H9 (cell line): ENCODE measurements around the gene CEP350. TPM values are rescaled to one million over a fixed set of nuclear protein-coding genes. Genes with fewer than 3 reads are reported as not detected.

Experiments
- DNase-seq: peaks from one replicate; pipeline ENCODE4 v3.0.0-alpha.2; 2017
- H2AFZ ChIP-seq: one replicate; pipeline ENCODE4 v1.6.1; 2013; ENCODE audit warnings: mild to moderate bottlenecking, low read length, control low read depth, moderate library complexity
- H2AK5ac ChIP-seq: 2 replicates; pipeline ENCODE4 v1.6.1; 2013; ENCODE audit warnings: low read length, control low read depth, mixed read lengths; ENCODE audit not compliant: insufficient read length
- H2BK120ac ChIP-seq: one replicate; pipeline ENCODE4 v1.6.1; 2013; ENCODE audit warnings: low read depth, mild to moderate bottlenecking, low read length, control low read depth, inconsistent platforms; ENCODE audit not compliant: poor library complexity, severe bottlenecking
- H2BK12ac ChIP-seq: 2 replicates; pipeline ENCODE4 v1.6.1; 2013; ENCODE audit warnings: low read length, control low read depth, mixed read lengths, low read depth; ENCODE audit not compliant: insufficient read length
- H2BK15ac ChIP-seq: 2 replicates; pipeline ENCODE4 v1.6.1; 2013; ENCODE audit warnings: low read depth, low read length, control low read depth
- H2BK20ac ChIP-seq: one replicate; pipeline ENCODE4 v1.6.1; 2013; ENCODE audit warnings: low read depth, mild to moderate bottlenecking, low read length, control low read depth, inconsistent platforms; ENCODE audit not compliant: poor library complexity, severe bottlenecking
- H2BK5ac ChIP-seq: 2 replicates; pipeline ENCODE4 v1.6.1; 2013; ENCODE audit warnings: low read length, control low read depth, mixed read lengths; ENCODE audit not compliant: insufficient read length
- H3K14ac ChIP-seq: 2 replicates; pipeline ENCODE4 v1.6.1; 2013; ENCODE audit warnings: low read length, control low read depth; ENCODE audit not compliant: insufficient read depth
- H3K18ac ChIP-seq: 2 replicates; pipeline ENCODE4 v1.6.1; 2013; ENCODE audit warnings: low read depth, mild to moderate bottlenecking, mixed read lengths, low read length, control low read depth; ENCODE audit not compliant: insufficient read length
- H3K23ac ChIP-seq: 2 replicates; pipeline ENCODE4 v1.6.1; 2013; ENCODE audit warnings: low read length, control low read depth, mixed read lengths, low read depth; ENCODE audit not compliant: insufficient read length
- H3K23me2 ChIP-seq: 2 replicates; pipeline ENCODE4 v1.6.1; 2013; ENCODE audit warnings: low read depth, mild to moderate bottlenecking, mixed read lengths, low read length, control low read depth; ENCODE audit not compliant: insufficient read length, poor library complexity, severe bottlenecking
- H3K27ac ChIP-seq: 2 replicates; pipeline ENCODE4 v1.5.1; 2013; ENCODE audit warnings: low read length, control low read depth, mixed read lengths, low read depth; ENCODE audit not compliant: insufficient read length
- H3K27me3 ChIP-seq: 2 replicates; pipeline ENCODE4 v1.6.1; 2013; ENCODE audit warnings: low read length, control low read depth, inconsistent platforms; ENCODE audit not compliant: insufficient read depth
- H3K4ac ChIP-seq: 2 replicates; pipeline ENCODE4 v1.6.1; 2013; ENCODE audit warnings: low read depth, mild to moderate bottlenecking, control low read depth, inconsistent platforms, low read length, moderate library complexity
- H3K4me1 ChIP-seq: 2 replicates; pipeline ENCODE4 v1.6.1; 2013; ENCODE audit warnings: low read length, control low read depth, inconsistent platforms; ENCODE audit not compliant: insufficient read depth
- H3K4me2 ChIP-seq: 2 replicates; pipeline ENCODE4 v1.6.1; 2013; ENCODE audit warnings: low read length, control low read depth, mixed read lengths; ENCODE audit not compliant: insufficient read length, insufficient read depth
- H3K56ac ChIP-seq: 2 replicates; pipeline ENCODE4 v1.6.1; 2013; ENCODE audit warnings: low read depth, mild to moderate bottlenecking, mixed read lengths, low read length, control low read depth; ENCODE audit not compliant: insufficient read length
- H3K79me1 ChIP-seq: 2 replicates; pipeline ENCODE4 v1.6.1; 2013; ENCODE audit warnings: low read depth, mild to moderate bottlenecking, moderate library complexity, low read length, control low read depth, inconsistent platforms; ENCODE audit not compliant: insufficient read depth, poor library complexity, severe bottlenecking
- H3K79me2 ChIP-seq: 2 replicates; pipeline ENCODE4 v1.6.1; 2013; ENCODE audit warnings: low read length, control low read depth, inconsistent platforms; ENCODE audit not compliant: insufficient read depth
- H3K9ac ChIP-seq: 2 replicates; pipeline ENCODE4 v1.6.1; 2013; ENCODE audit warnings: low read length, control low read depth, mixed read lengths; ENCODE audit not compliant: insufficient read length; ENCODE audit errors: extremely low read depth
- H3K9me3 ChIP-seq: one replicate; pipeline ENCODE4 v1.6.1; 2013; ENCODE audit warnings: low read depth, low read length, inconsistent platforms; ENCODE audit not compliant: control insufficient read depth
- H3T11ph ChIP-seq: one replicate; pipeline ENCODE4 v1.6.1; 2013; ENCODE audit warnings: mild to moderate bottlenecking, low read length, control low read depth, inconsistent platforms
- H4K20me1 ChIP-seq: one replicate; pipeline ENCODE4 v1.6.1; 2013; ENCODE audit not compliant: control insufficient read depth, insufficient read length, insufficient read depth
- H4K5ac ChIP-seq: 2 replicates; pipeline ENCODE4 v1.6.1; 2013; ENCODE audit warnings: low read depth, mild to moderate bottlenecking, mixed read lengths, low read length, control low read depth; ENCODE audit not compliant: insufficient read length
- H4K8ac ChIP-seq: replicated peaks from 2 replicates; pipeline ENCODE4 v1.6.1; 2013; ENCODE audit warnings: low read length, control low read depth, mixed read lengths, low read depth; ENCODE audit not compliant: insufficient read length
- H4K91ac ChIP-seq: 2 replicates; pipeline ENCODE4 v1.6.1; 2013; ENCODE audit warnings: low read depth, mild to moderate bottlenecking, moderate library complexity, mixed read lengths, low read length, control low read depth; ENCODE audit not compliant: insufficient read length
- H3K27ac Mint-ChIP-seq, 3 experiments: 2 replicates in 2 of 3; 3 replicates in 1 of 3; pipeline ENCODE4 v1.8.0; 2020 to 2021; ENCODE audit warnings: mixed read lengths in 3 of 3, mild to moderate bottlenecking in 1 of 3, moderate library complexity in 1 of 3
- H3K27me3 Mint-ChIP-seq: 2 replicates; pipeline ENCODE4 v1.8.0; 2021; ENCODE audit warnings: low read depth, mild to moderate bottlenecking, moderate library complexity, mixed read lengths
- H3K36me3 Mint-ChIP-seq, 3 experiments: 2 replicates in 2 of 3; 3 replicates in 1 of 3; pipeline ENCODE4 v1.8.0; 2020 to 2021; ENCODE audit warnings: low read depth in 3 of 3, mixed read lengths in 3 of 3; ENCODE audit not compliant: insufficient read depth in 1 of 3
- H3K4me1 Mint-ChIP-seq, 2 experiments: 2 replicates each; pipeline ENCODE4 v1.8.0; 2020; ENCODE audit warnings: mixed read lengths in 2 of 2
- H3K4me3 Mint-ChIP-seq, 2 experiments: 2 replicates in 1 of 2; 3 replicates in 1 of 2; pipeline ENCODE4 v1.8.0; 2020 to 2021; ENCODE audit warnings: mild to moderate bottlenecking in 2 of 2, mixed read lengths in 2 of 2, moderate library complexity in 1 of 2
- H3K9me3 Mint-ChIP-seq, 2 experiments: 2 replicates in 1 of 2; 3 replicates in 1 of 2; pipeline ENCODE4 v1.8.0; 2020; ENCODE audit warnings: mild to moderate bottlenecking in 2 of 2, mixed read lengths in 2 of 2, moderate library complexity in 1 of 2
- WGBS: extraction: QIAGEN DNeasy Blood & Tissue Kit; methylation state at CpG from one replicate; pipeline ENCODE4 v1.1.7; 2013; ENCODE audit warnings: missing lambda C conversion rate, low lambda C conversion rate, mixed read lengths; ENCODE audit not compliant: insufficient read length; ENCODE audit errors: extremely low coverage; 5-methylcytosine and 5-hydroxymethylcytosine counted together
- total RNA-seq: library from RNA; stranded (reverse); gene quantifications from 2 replicates; pipeline ENCODE4 v1.2.1, GENCODE V29; 2021
- TF ChIP-seq, protein P1 (sequence below): fragments of 200-600 bp; sonication (generic); conservative IDR thresholded peaks from 3 replicates; pipeline ENCODE4 v1.8.0; 2021; ENCODE audit warnings: antibody characterized with exemption, mild to moderate bottlenecking

Gene CEP350
- total RNA-seq, 1 experiment from 2014 or later = 39.2 TPM

DNA sequence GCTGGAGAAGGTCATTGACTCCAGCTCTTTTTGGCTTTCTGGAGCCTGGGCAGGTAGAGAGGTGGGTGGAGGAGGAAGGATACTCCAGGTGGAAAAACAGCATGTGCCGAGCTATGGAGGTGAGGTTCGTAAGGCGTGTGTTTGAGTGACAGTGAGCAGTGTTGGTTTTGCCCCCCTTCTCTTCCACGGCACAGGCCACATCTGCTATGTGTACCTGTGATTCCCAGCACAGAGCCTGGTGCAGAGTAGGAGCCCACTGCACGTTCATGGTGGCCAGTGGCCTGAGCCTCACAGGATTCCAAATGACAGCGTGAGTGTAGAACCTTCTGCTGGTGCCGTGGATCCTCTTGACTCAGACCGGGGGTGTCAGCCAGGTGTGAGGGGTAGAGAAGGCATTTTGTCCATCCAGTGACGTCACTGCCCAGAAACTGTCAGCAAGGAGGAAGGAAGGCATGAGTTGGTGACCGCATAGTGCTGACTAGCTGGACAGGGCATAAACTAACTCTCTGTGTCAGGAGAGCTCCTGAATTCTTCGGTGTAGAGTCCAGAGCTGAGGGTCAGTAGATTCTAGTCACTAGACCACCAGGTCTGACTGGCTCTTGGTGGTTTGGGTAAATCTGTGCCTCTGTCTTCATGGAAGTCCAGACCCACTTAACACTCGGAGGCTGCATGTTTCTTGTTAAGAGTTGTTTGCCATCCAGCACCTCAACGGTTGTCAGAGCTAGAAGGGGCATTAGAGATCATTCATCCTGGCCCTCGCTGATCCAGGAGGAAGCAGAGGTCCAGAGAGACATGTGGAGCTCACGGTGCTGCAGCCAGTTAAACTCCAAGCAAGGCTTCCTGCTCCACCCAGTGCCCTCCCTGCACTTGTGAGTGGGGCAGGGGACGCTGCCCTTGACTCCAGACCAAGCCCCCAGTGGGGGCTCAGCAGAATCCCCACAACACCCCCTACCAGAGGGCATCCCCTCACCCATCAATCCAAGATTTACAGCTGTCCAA is 203.8 kb downstream of the CEP350 start:
- WGBS = no CpG with 5 or more reads among the region's 16 CpGs

More for the DNA sequence above, 203.8 kb downstream of the CEP350 start:
- no peak for DNase-seq
- Histone ChIP-seq H2BK5ac (no peak overlapping the region), H3K27ac (no peak overlapping the region), H4K5ac (no peak overlapping the region), H3K4ac (no peak overlapping the region), H2BK12ac (no peak overlapping the region), H3K14ac (no peak overlapping the region), H4K20me1 (no peaks in the 10 kb centered on the region), H3K9me3 (no peaks in the 10 kb centered on the region), H3K27me3 (no peaks in the 10 kb centered on the region; the same call in 1 of the 2 replicates), H3T11ph (no peak overlapping the region), H3K79me2 (peaks cover 3% of the 10 kb centered on the region; the same call in 1 of the 2 replicates), H4K91ac (no peak overlapping the region), H2BK15ac (no peak overlapping the region), H3K79me1 (no peaks in the 10 kb centered on the region), H3K18ac (no peak overlapping the region), H2BK20ac (no peak overlapping the region), H3K56ac (no peak overlapping the region), H2AK5ac (no peak overlapping the region), H3K4me2 (no peak overlapping the region), H2AFZ (no peak overlapping the region), H3K4me1 (peaks cover 3% of the 10 kb centered on the region; the same call in 1 of the 2 replicates), H3K23me2 (peaks cover 8% of the 10 kb centered on the region), H4K8ac (no peak overlapping the region), H3K9ac (no peak overlapping the region), H2BK120ac (no peak overlapping the region), H3K23ac (no peak overlapping the region)
- H3K4me1 Mint-ChIP-seq = peaks cover 37 to 49% of the 10 kb centered on the region in 2 experiments
- TF ChIP-seq, protein P1, sequence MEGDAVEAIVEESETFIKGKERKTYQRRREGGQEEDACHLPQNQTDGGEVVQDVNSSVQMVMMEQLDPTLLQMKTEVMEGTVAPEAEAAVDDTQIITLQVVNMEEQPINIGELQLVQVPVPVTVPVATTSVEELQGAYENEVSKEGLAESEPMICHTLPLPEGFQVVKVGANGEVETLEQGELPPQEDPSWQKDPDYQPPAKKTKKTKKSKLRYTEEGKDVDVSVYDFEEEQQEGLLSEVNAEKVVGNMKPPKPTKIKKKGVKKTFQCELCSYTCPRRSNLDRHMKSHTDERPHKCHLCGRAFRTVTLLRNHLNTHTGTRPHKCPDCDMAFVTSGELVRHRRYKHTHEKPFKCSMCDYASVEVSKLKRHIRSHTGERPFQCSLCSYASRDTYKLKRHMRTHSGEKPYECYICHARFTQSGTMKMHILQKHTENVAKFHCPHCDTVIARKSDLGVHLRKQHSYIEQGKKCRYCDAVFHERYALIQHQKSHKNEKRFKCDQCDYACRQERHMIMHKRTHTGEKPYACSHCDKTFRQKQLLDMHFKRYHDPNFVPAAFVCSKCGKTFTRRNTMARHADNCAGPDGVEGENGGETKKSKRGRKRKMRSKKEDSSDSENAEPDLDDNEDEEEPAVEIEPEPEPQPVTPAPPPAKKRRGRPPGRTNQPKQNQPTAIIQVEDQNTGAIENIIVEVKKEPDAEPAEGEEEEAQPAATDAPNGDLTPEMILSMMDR = no peak
- H3K9me3 Mint-ChIP-seq = no peaks in the 10 kb centered on the region
- H3K27ac Mint-ChIP-seq = no peak overlapping the region
- no peak overlapping the region for H3K4me3 Mint-ChIP-seq
- H3K36me3 Mint-ChIP-seq = no peaks in the 10 kb centered on the region; a peak in 1 of 7 replicates
- peaks cover 8% of the 10 kb centered on the region for H3K27me3 Mint-ChIP-seq
